ENCODE measurements around the gene DIS3. TPM values are rescaled to one million over a fixed set of nuclear protein-coding genes. Genes with fewer than 3 reads are reported as not detected.
"Not testable (repeated sequence)": the region's sequence is repeated elsewhere in the genome, so short reads cannot be mapped to it uniquely, and the experiment has no call there.

The DIS3 gene, protein sequence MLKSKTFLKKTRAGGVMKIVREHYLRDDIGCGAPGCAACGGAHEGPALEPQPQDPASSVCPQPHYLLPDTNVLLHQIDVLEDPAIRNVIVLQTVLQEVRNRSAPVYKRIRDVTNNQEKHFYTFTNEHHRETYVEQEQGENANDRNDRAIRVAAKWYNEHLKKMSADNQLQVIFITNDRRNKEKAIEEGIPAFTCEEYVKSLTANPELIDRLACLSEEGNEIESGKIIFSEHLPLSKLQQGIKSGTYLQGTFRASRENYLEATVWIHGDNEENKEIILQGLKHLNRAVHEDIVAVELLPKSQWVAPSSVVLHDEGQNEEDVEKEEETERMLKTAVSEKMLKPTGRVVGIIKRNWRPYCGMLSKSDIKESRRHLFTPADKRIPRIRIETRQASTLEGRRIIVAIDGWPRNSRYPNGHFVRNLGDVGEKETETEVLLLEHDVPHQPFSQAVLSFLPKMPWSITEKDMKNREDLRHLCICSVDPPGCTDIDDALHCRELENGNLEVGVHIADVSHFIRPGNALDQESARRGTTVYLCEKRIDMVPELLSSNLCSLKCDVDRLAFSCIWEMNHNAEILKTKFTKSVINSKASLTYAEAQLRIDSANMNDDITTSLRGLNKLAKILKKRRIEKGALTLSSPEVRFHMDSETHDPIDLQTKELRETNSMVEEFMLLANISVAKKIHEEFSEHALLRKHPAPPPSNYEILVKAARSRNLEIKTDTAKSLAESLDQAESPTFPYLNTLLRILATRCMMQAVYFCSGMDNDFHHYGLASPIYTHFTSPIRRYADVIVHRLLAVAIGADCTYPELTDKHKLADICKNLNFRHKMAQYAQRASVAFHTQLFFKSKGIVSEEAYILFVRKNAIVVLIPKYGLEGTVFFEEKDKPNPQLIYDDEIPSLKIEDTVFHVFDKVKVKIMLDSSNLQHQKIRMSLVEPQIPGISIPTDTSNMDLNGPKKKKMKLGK
- 27.9 and 40.1 TPM in 2 replicates for total RNA-seq (2014; rRNA removed; shearing (Covaris generic); ENCODE audit: low replicate concordance)

- peaks cover 28% of the 10 kb centered on the region for H3K4me1 ChIP-seq (ENCODE audit: low read length)
- H3K9ac ChIP-seq (ENCODE audit: low read length) = peak within 1 kb of the TSS; percentile 91
- H3K9me3 ChIP-seq (ENCODE audit: low read length) = no peaks in the 10 kb centered on the region
- H3K79me2 ChIP-seq (ENCODE audit: low read length) = peaks cover 98% of the 10 kb centered on the region
- peak within 1 kb of the TSS; percentile 93 for H3K4me3 ChIP-seq (ENCODE audit: low read length)
- H4K20me1 ChIP-seq (ENCODE audit: insufficient read depth, low read depth, low read length) = peaks cover 3% of the 10 kb centered on the region; the same call in 1 of the 2 replicates
- peak within 1 kb of the TSS; percentile 43; the same call in 1 of the 2 replicates for H2AFZ ChIP-seq (ENCODE audit: low read length)
- H3K4me2 ChIP-seq (ENCODE audit: low read depth, low read length, poor library complexity, severe bottlenecking) = peak within 1 kb of the TSS; percentile 97
- H3K9me2 ChIP-seq (replicated peaks; ENCODE audit: insufficient read depth, low read length) = no peaks in the 10 kb centered on the region
- H3K27ac ChIP-seq (ENCODE audit: low read length) = peak within 1 kb of the TSS; percentile 62
- H3K36me3 ChIP-seq (ENCODE audit: insufficient read depth, low read length) = peaks cover 48% of the 10 kb centered on the region
- H3K27me3 ChIP-seq (ENCODE audit: low read length) = no peaks in the 10 kb centered on the region
- peak; percentile 99 for DNase-seq
Measured at GRCh38 chr13:72781451-72782439, at the start of gene DIS3, which contains the start of gene PIBF1. TSS of gene DIS3 (minus strand) at chr13:72781900. CDS start at chr13:72781832, 68 bp downstream. TSS of gene PIBF1 (plus strand) at chr13:72782133. CDS start at chr13:72783470, 1,337 bp downstream.

DNA sequence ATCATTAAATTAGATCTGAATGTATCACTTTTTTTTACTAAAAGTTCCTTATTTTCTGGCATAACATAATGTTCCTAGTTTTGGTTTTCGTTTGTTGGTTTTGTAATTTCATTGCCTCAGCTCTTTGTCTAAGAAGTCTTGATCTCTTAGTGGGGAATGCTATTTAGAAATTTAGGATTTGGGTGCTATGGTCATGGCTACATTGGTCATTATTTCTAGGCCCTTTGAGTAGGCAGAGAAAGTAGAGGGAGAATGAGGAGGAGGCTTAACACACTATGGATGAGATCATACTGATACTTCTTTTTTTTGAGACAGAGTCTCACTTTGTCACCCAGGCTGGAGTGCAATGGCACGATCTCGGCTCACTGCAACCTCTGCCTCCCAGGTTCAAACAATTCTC, 42.0 kb upstream of the DIS3 start:
- peaks cover 59% of the 10 kb centered on the region for H3K79me2 ChIP-seq (ENCODE audit: low read length)
- no peak overlapping the region for H3K27ac ChIP-seq (ENCODE audit: low read length)
- H3K9me2 ChIP-seq (replicated peaks; ENCODE audit: insufficient read depth, low read length) = no peaks in the 10 kb centered on the region
- no peak for DNase-seq
- H3K36me3 ChIP-seq (ENCODE audit: insufficient read depth, low read length) = peaks cover 42% of the 10 kb centered on the region
- no peaks in the 10 kb centered on the region for H3K4me1 ChIP-seq (ENCODE audit: low read length)
- no peak overlapping the region for H3K9ac ChIP-seq (ENCODE audit: low read length)
- no peak overlapping the region for H2AFZ ChIP-seq (ENCODE audit: low read length)
- H3K27me3 ChIP-seq (ENCODE audit: low read length) = no peaks in the 10 kb centered on the region
- no peaks in the 10 kb centered on the region for H3K9me3 ChIP-seq (ENCODE audit: low read length)
- H4K20me1 ChIP-seq (ENCODE audit: insufficient read depth, low read depth, low read length) = no peaks in the 10 kb centered on the region
- no peak overlapping the region for H3K4me2 ChIP-seq (ENCODE audit: low read depth, low read length, poor library complexity, severe bottlenecking)
- H3K4me3 ChIP-seq (ENCODE audit: low read length) = no peak overlapping the region

DNA sequence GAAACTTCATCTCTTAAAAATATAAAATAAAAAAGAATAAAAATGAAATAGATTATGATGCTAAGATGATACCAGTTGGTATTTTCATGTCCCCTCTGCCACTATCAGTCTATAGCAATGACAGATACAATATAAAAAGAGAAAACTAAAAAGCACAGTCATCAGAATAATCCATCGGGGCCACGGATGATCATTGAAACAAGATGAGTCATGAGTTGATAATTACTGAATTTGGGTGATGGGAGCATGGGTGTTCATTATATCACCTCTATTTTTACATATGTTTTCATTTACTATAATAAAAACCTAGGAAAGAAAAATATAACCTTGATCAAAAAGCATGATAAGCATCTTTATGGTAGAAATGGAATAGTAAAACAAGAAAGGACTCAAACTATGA, 41.4 kb upstream of the DIS3 start:
- H3K36me3 ChIP-seq (ENCODE audit: insufficient read depth, low read length) = peaks cover 42% of the 10 kb centered on the region
- DNase-seq = no peak
- H2AFZ ChIP-seq (ENCODE audit: low read length) = no peak overlapping the region
- H3K79me2 ChIP-seq (ENCODE audit: low read length) = peaks cover 58% of the 10 kb centered on the region
- H3K4me1 ChIP-seq (ENCODE audit: low read length) = no peaks in the 10 kb centered on the region
- no peak overlapping the region for H3K4me3 ChIP-seq (ENCODE audit: low read length)
- no peaks in the 10 kb centered on the region for H3K9me2 ChIP-seq (replicated peaks; ENCODE audit: insufficient read depth, low read length)
- no peaks in the 10 kb centered on the region for H4K20me1 ChIP-seq (ENCODE audit: insufficient read depth, low read depth, low read length)
- H3K27me3 ChIP-seq (ENCODE audit: low read length) = no peaks in the 10 kb centered on the region
- no peak overlapping the region for H3K4me2 ChIP-seq (ENCODE audit: low read depth, low read length, poor library complexity, severe bottlenecking)
- no peaks in the 10 kb centered on the region for H3K9me3 ChIP-seq (ENCODE audit: low read length)
- no peak overlapping the region for H3K9ac ChIP-seq (ENCODE audit: low read length)
- H3K27ac ChIP-seq (ENCODE audit: low read length) = no peak overlapping the region

- Histone ChIP-seq H3K9ac (ENCODE audit: low read length) (no peak overlapping the region), H3K79me2 (ENCODE audit: low read length) (peaks cover 48% of the 10 kb centered on the region), H4K20me1 (ENCODE audit: insufficient read depth, low read depth, low read length) (no peaks in the 10 kb centered on the region), H2AFZ (ENCODE audit: low read length) (no peak overlapping the region), H3K4me1 (ENCODE audit: low read length) (no peaks in the 10 kb centered on the region), H3K27ac (ENCODE audit: low read length) (no peak overlapping the region), H3K9me3 (ENCODE audit: low read length) (no peaks in the 10 kb centered on the region), H3K4me2 (ENCODE audit: low read depth, low read length, poor library complexity, severe bottlenecking) (no peak overlapping the region), H3K9me2 (replicated peaks; ENCODE audit: insufficient read depth, low read length) (no peaks in the 10 kb centered on the region), H3K4me3 (ENCODE audit: low read length) (no peak overlapping the region), H3K36me3 (ENCODE audit: insufficient read depth, low read length) (peaks cover 32% of the 10 kb centered on the region; the same call in 1 of the 2 replicates), H3K27me3 (ENCODE audit: low read length) (no peaks in the 10 kb centered on the region)
- no peak for DNase-seq
Measured at GRCh38 chr13:72820898-72821279, 39.2 kb upstream of the DIS3 start.

GRCh38 chr13:72820156-72820897, 38.6 kb upstream of the DIS3 start:
- Histone ChIP-seq H3K9me3 (ENCODE audit: low read length) (no peaks in the 10 kb centered on the region), H3K4me2 (ENCODE audit: low read depth, low read length, poor library complexity, severe bottlenecking) (no peak overlapping the region), H3K27ac (ENCODE audit: low read length) (no peak overlapping the region), H3K27me3 (ENCODE audit: low read length) (no peaks in the 10 kb centered on the region), H3K79me2 (ENCODE audit: low read length) (peaks cover 50% of the 10 kb centered on the region), H3K4me1 (ENCODE audit: low read length) (no peaks in the 10 kb centered on the region), H3K9ac (ENCODE audit: low read length) (no peak overlapping the region), H4K20me1 (ENCODE audit: insufficient read depth, low read depth, low read length) (no peaks in the 10 kb centered on the region), H2AFZ (ENCODE audit: low read length) (no peak overlapping the region), H3K9me2 (replicated peaks; ENCODE audit: insufficient read depth, low read length) (no peaks in the 10 kb centered on the region), H3K4me3 (ENCODE audit: low read length) (no peak overlapping the region), H3K36me3 (ENCODE audit: insufficient read depth, low read length) (peaks cover 30% of the 10 kb centered on the region; the same call in 1 of the 2 replicates)
- no peak for DNase-seq

GRCh38 chr13:72808917-72809500, 27.3 kb upstream of the DIS3 start:
- H3K9ac ChIP-seq (ENCODE audit: low read length) = no peak overlapping the region
- peaks cover 30% of the 10 kb centered on the region for H3K79me2 ChIP-seq (ENCODE audit: low read length)
- H3K4me2 ChIP-seq (ENCODE audit: low read depth, low read length, poor library complexity, severe bottlenecking) = no peak overlapping the region
- no peaks in the 10 kb centered on the region for H3K27me3 ChIP-seq (ENCODE audit: low read length)
- no peaks in the 10 kb centered on the region for H3K9me3 ChIP-seq (ENCODE audit: low read length)
- H3K9me2 ChIP-seq (replicated peaks; ENCODE audit: insufficient read depth, low read length) = no peaks in the 10 kb centered on the region
- peaks cover 23% of the 10 kb centered on the region for H3K36me3 ChIP-seq (ENCODE audit: insufficient read depth, low read length)
- H3K4me1 ChIP-seq (ENCODE audit: low read length) = no peaks in the 10 kb centered on the region
- no peak overlapping the region for H3K4me3 ChIP-seq (ENCODE audit: low read length)
- DNase-seq = peak; percentile 82
- H3K27ac ChIP-seq (ENCODE audit: low read length) = no peak overlapping the region
- H4K20me1 ChIP-seq (ENCODE audit: insufficient read depth, low read depth, low read length) = no peaks in the 10 kb centered on the region
- H2AFZ ChIP-seq (ENCODE audit: low read length) = no peak overlapping the region

GRCh38 chr13:72806514-72806913, 24.8 kb upstream of the DIS3 start:
- H3K36me3 ChIP-seq (ENCODE audit: insufficient read depth, low read length) = peaks cover 35% of the 10 kb centered on the region
- H2AFZ ChIP-seq (ENCODE audit: low read length); H3K27ac ChIP-seq (ENCODE audit: low read length): not testable (repeated sequence)

More at GRCh38 chr13:72806514-72806913, 24.8 kb upstream of the DIS3 start:
- not testable (repeated sequence) for H4K20me1 ChIP-seq (ENCODE audit: insufficient read depth, low read depth, low read length); H3K9ac ChIP-seq (ENCODE audit: low read length); H3K4me3 ChIP-seq (ENCODE audit: low read length); H3K4me2 ChIP-seq (ENCODE audit: low read depth, low read length, poor library complexity, severe bottlenecking); H3K9me2 ChIP-seq (replicated peaks; ENCODE audit: insufficient read depth, low read length); H3K4me1 ChIP-seq (ENCODE audit: low read length); H3K9me3 ChIP-seq (ENCODE audit: low read length); DNase-seq; H3K27me3 ChIP-seq (ENCODE audit: low read length)
- peaks cover 44% of the 10 kb centered on the region for H3K79me2 ChIP-seq (ENCODE audit: low read length)
